Measurements from ENCODE around the gene KLHDC7B. TPM values are rescaled to one million over a fixed set of nuclear protein-coding genes. Genes with fewer than 3 reads are reported as not detected.
"Not testable (repeated sequence)": the region's sequence is repeated elsewhere in the genome, so short reads cannot be mapped to it uniquely, and the experiment has no call there.

KLHDC7B gene
- total RNA-seq, 1 donor = 2.4 TPM

- H3K4me3 ChIP-seq (ENCODE audit: low read depth, low read length) = no peak overlapping the region
- no peak for DNase-seq (ENCODE audit: low read depth)
Observed at GRCh38 chr22:50532824-50533796, 12.6 kb upstream of the KLHDC7B start.

GRCh38 chr22:50533856-50534711, 11.6 kb upstream of the KLHDC7B start:
- DNase-seq (ENCODE audit: low read depth) = peak; percentile 53
- H3K4me3 ChIP-seq (ENCODE audit: low read depth, low read length) = not testable (repeated sequence)

More at GRCh38 chr22:50532824-50533796, 12.6 kb upstream of the KLHDC7B start:
- TF ChIP-seq CTCF (IDR thresholded peaks at IDR 0.05; ENCODE audit: insufficient read depth, low read length) = no peak

GRCh38 chr22:50535113-50535512, 10.6 kb upstream of the KLHDC7B start:
- no peak overlapping the region for H3K4me3 ChIP-seq (ENCODE audit: low read depth, low read length)
- no peak for TF ChIP-seq CTCF (IDR thresholded peaks at IDR 0.05; ENCODE audit: insufficient read depth, low read length)
- no peak for DNase-seq (ENCODE audit: low read depth)

- TF ChIP-seq CTCF (IDR thresholded peaks at IDR 0.05; ENCODE audit: insufficient read depth, low read length) = no peak
- no peak overlapping the region for H3K4me3 ChIP-seq (ENCODE audit: low read depth, low read length)
- DNase-seq (ENCODE audit: low read depth) = no peak
Observed at GRCh38 chr22:50536226-50536625, 9.5 kb upstream of the KLHDC7B start.

GRCh38 chr22:50537765-50538164, 7.9 kb upstream of the KLHDC7B start:
- no peak for TF ChIP-seq CTCF (IDR thresholded peaks at IDR 0.05; ENCODE audit: insufficient read depth, low read length)
- DNase-seq (ENCODE audit: low read depth) = no peak
- no peak overlapping the region for H3K4me3 ChIP-seq (ENCODE audit: low read depth, low read length)

- no peak for TF ChIP-seq CTCF (IDR thresholded peaks at IDR 0.05; ENCODE audit: insufficient read depth, low read length)
- no peak for DNase-seq (ENCODE audit: low read depth)
- H3K4me3 ChIP-seq (ENCODE audit: low read depth, low read length) = no peak overlapping the region
Observed at GRCh38 chr22:50540381-50540780, 5.3 kb upstream of the KLHDC7B start.

GRCh38 chr22:50541667-50542026, 4.1 kb upstream of the KLHDC7B start:
- H3K4me3 ChIP-seq (ENCODE audit: low read depth, low read length) = not testable (repeated sequence)
- DNase-seq (ENCODE audit: low read depth) = peak; percentile 88

Measured in fibroblast of the aortic adventitia (primary cell).